ENCODE data around the gene ANKRD13C. TPM values are rescaled to one million over a fixed set of nuclear protein-coding genes. Genes with fewer than 3 reads are reported as not detected.

Gene ANKRD13C
- total and polyA plus RNA-seq, 4 donors, result 3.3 to 14.1 (median 8.3) TPM

DNA sequence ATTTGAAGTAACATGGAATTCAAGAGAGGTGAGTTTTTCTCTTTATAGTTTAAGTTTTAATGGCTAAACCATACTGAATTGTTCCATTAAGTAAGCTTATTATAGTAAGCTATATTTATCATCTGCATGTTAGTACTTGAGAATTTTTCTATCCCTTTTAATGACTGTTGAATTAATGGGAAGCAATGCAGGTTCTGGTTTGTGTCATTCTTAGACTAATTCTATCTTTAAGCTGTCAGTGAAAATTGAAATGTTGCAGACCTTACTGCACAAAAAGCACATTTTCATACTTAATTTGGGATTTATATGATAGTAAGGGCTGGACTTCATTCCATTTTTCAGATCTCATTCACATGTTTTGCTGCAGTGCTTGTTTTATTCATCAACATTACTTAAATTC, 107.4 kb downstream of the ANKRD13C start:
- Histone ChIP-seq H3K9me3 (ENCODE audit: control insufficient read depth in 4 of 4, low read length in 3 of 4) (no peaks in the 10 kb centered on the region), H3K4me3 (ENCODE audit: low read depth in 1 of 3, low read length in 3 of 3) (no peak overlapping the region), H3K4me1 (ENCODE audit: control insufficient read depth in 4 of 4, insufficient read depth in 4 of 4, low read length in 3 of 4) (peaks cover 0 to 11% (median 4%) of the 10 kb centered on the region in 4 donors), H3K9ac (ENCODE audit: low read depth in 1 of 2, low read length in 2 of 2) (no peak overlapping the region), H3K36me3 (ENCODE audit: control insufficient read depth in 4 of 4, insufficient read depth in 3 of 4, low read depth in 1 of 4, low read length in 3 of 4) (peaks cover 4 to 83% (median 79%) of the 10 kb centered on the region in 4 donors), H3K27ac (ENCODE audit: low read depth in 1 of 2, low read length in 2 of 2) (no peak overlapping the region), H3K27me3 (ENCODE audit: control insufficient read depth in 4 of 4, insufficient read depth in 4 of 4, low read length in 3 of 4) (no peaks in the 10 kb centered on the region)
- TF ChIP-seq YY1 (IDR thresholded peaks at IDR 0.05) (no peak), RAD21 (IDR thresholded peaks at IDR 0.05) (no peak), GABPA (IDR thresholded peaks at IDR 0.05 in 1 of 2, conservative IDR thresholded peaks at IDR 0.05 in 1 of 2) (no peak), NR2F2 (IDR thresholded peaks at IDR 0.05) (no peak)
- no peak for DNase-seq (ENCODE audit: low spot score)

DNA sequence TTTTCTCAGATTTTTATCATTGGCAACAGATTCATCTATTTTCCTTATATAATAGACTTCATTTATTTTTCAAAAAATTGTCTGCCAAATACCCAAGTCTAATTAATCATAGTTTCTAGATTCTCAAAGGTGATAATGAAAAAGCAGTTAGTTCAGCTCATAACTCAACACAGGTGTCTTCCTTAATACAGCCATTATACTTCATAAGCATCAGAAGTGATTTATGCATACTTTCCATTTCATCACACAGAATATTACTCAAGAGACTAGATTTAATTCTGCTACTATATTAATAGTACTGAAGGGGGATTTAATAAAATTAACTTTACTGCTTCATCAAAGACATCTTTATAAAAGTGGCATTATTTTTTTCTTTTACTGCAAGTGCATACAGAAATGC, 114.6 kb downstream of the ANKRD13C start:
- H3K36me3 ChIP-seq (ENCODE audit: control insufficient read depth in 4 of 4, insufficient read depth in 3 of 4, low read depth in 1 of 4, low read length in 3 of 4), result peaks cover 13 to 89% (median 80%) of the 10 kb centered on the region in 4 donors

More for the DNA sequence above, 114.6 kb downstream of the ANKRD13C start:
- no peaks in the 10 kb centered on the region for H3K4me1 ChIP-seq (ENCODE audit: control insufficient read depth in 4 of 4, insufficient read depth in 4 of 4, low read length in 3 of 4)
- H3K9ac ChIP-seq (ENCODE audit: low read depth in 1 of 2, low read length in 2 of 2), result no peak overlapping the region
- no peak overlapping the region for H3K4me3 ChIP-seq (ENCODE audit: low read depth in 1 of 3, low read length in 3 of 3)
- no peaks in the 10 kb centered on the region for H3K9me3 ChIP-seq (ENCODE audit: control insufficient read depth in 4 of 4, low read length in 3 of 4)
- DNase-seq (ENCODE audit: low spot score), result no peak
- TF ChIP-seq, protein P1, sequence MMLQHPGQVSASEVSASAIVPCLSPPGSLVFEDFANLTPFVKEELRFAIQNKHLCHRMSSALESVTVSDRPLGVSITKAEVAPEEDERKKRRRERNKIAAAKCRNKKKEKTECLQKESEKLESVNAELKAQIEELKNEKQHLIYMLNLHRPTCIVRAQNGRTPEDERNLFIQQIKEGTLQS (IDR thresholded peaks at IDR 0.05), result no peak
- TF ChIP-seq YY1 (IDR thresholded peaks at IDR 0.05) (no peak), FOXA1 (IDR thresholded peaks at IDR 0.05) (no peak), ZBTB33 (IDR thresholded peaks at IDR 0.05) (no peak), REST (IDR thresholded peaks at IDR 0.05) (no peak), GABPA (IDR thresholded peaks at IDR 0.05 in 1 of 2, conservative IDR thresholded peaks at IDR 0.05 in 1 of 2) (no peak), SP1 (IDR thresholded peaks at IDR 0.05) (no peak), MAX (IDR thresholded peaks at IDR 0.05) (no peak), TAF1 (conservative IDR thresholded peaks at IDR 0.05) (no peak), NR2F2 (IDR thresholded peaks at IDR 0.05) (no peak), EGR1 (IDR thresholded peaks at IDR 0.05; ENCODE audit: low read depth in 2 of 2) (no peak)
- H3K27ac ChIP-seq (ENCODE audit: low read depth in 1 of 2, low read length in 2 of 2), result no peak overlapping the region
- H3K27me3 ChIP-seq (ENCODE audit: control insufficient read depth in 4 of 4, insufficient read depth in 4 of 4, low read length in 3 of 4), result no peaks in the 10 kb centered on the region

Data from liver (tissue), 9 donors.